HG03575 (cell line): ENCODE data around the gene ITPRID1.
"Not testable (repeated sequence)": the region's sequence is repeated elsewhere in the genome, so short reads cannot be mapped to it uniquely, and the experiment has no call there.

ENCODE experiments used
- ATAC-seq: cut with Tn5 transposase; IDR thresholded peaks from one replicate; pipeline ENCODE4 v1.9.1; 2021; ENCODE audit not compliant: unreplicated experiment, insufficient number of reproducible peaks, low FRiP score; ENCODE audit errors: extremely low read depth

The ITPRID1 gene

GRCh38 chr7:31513790-31514189, at the start of gene ITPRID1:
TSS of gene ITPRID1 (plus strand) at chr7:31514090. CDS start at chr7:31553025, 38,935 bp downstream.
- ATAC-seq: no peak

GRCh38 chr7:31464601-31465000, 49.3 kb upstream of the ITPRID1 start:
- ATAC-seq: no peak

DNA sequence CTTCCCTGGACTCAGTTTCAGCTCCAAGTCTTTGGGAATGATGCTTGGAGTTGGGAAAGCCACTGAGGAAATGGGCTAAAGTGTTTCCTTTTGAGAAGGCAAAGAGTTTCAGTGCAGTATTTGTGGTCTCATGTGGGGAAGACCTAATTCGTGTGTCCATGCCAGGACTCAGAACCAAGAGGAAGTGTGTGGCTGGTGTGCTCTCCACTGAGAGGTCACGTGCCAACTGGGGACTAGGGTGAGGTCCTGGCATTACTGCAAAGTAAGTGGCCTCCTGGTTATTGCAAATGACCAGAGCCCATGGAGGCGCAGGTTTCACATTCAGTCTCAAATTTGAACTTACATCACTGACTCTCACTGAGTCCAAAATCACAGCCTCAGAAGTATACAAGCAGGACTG, 48.6 kb upstream of the ITPRID1 start:
- no peak for ATAC-seq

DNA sequence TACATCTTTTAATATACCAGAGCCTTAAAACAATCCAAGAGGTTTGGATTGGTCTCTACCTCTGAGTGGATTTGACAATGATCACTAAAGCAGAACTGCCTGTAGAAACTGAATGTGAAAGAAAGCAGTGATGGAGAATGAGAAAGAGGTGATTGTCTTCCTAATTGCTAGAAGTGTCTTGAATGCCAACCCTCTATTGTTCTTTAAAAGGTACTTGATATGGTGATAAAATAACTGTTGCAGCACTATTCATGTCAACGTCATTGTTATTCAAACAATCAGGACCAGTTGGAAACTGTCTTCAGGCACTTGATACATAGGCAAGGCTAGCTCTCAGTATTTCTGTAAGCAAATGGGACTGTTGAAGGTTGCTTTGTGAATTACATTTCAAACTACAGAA, 47.9 kb upstream of the ITPRID1 start:
- ATAC-seq: peak; percentile 61

- not testable (repeated sequence) for ATAC-seq
These were observed 43.0 kb upstream of the ITPRID1 start for GRCh38 chr7:31470883-31471282.

GRCh38 chr7:31475368-31475767, 38.5 kb upstream of the ITPRID1 start:
- no peak for ATAC-seq

- ATAC-seq: no peak
These were observed 37.7 kb upstream of the ITPRID1 start for GRCh38 chr7:31476073-31476745.

- no peak for ATAC-seq
These were observed 36.8 kb upstream of the ITPRID1 start for GRCh38 chr7:31476941-31477677.

DNA sequence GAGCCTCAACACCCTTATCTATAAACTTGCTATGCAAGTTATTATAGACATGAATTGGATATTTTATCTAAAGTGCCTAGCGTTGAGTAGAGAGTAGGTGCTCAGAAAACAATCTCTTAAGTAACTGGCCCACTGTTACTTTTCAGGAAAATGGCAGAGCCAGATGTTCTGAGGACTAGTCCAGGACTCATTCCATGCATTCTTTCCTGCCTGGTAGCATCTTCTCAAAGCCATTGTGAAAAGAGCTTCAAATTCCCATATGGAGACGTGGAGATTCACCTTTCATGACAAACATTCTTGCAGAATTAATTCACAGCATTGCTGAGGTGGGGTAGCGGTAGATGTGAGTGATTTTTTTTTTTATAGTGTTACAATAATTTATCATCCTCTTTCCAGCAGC, 35.9 kb upstream of the ITPRID1 start:
- no peak for ATAC-seq

DNA sequence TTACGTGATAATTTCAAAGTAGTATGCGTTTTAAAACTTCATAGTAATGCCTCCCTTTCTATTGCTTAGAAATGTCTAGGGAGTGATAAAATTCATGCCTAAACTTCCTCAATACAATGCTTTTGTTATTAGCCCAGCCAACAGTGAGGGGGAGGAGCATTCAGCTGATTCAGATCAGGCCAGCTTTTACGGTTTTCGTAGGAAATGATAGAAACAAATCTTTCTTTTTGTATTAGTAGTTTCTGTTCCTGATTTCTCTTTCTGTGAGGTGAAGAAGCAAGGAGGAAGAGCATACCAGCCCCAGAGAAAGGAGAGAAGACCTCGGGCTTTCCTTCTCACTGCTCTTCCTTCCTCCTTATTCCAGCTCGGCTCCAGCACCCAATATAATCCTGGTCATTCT, 35.2 kb upstream of the ITPRID1 start:
- ATAC-seq: peak; percentile 96

- no peak for ATAC-seq
These were observed 26.8 kb upstream of the ITPRID1 start for GRCh38 chr7:31487071-31487470.

GRCh38 chr7:31487476-31487875, 26.4 kb upstream of the ITPRID1 start:
- no peak for ATAC-seq

DNA sequence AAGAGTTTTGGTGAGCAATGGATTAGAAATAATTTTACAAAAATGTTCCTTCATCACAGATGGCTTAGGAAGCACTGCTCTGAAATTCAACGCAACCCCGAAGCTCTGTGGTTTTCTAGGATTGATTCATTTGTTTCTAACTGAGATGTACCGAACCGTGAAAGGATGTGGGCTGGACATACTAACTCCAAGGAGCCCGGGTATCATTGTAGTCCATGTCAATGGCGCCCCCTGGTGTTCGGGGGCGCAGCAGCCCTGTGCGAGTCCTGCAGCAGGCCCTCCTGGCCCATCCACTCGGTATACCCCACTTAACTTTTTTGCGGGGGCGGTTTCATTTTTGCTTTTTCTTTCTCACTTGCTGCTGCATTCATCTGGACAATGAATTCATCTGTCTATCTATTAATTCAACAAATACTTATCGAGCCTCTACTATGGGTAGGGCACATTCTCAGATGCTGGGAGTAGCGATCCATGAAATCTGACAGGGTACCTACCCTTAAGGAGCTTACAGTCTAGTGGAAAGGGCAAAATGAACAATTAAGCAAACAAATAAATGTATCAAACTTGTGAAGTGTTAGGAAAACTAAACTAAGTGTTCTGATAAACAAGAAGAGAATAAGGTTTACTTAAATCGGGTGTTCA, 25.2 kb upstream of the ITPRID1 start:
- ATAC-seq: peak; percentile 76

GRCh38 chr7:31490796-31491314, 23.0 kb upstream of the ITPRID1 start:
- ATAC-seq: no peak

GRCh38 chr7:31492086-31492485, 21.8 kb upstream of the ITPRID1 start:
- no peak for ATAC-seq

- no peak for ATAC-seq
These were observed 20.1 kb upstream of the ITPRID1 start for GRCh38 chr7:31493714-31494181.

GRCh38 chr7:31494421-31494820, 19.5 kb upstream of the ITPRID1 start:
- ATAC-seq: no peak

DNA sequence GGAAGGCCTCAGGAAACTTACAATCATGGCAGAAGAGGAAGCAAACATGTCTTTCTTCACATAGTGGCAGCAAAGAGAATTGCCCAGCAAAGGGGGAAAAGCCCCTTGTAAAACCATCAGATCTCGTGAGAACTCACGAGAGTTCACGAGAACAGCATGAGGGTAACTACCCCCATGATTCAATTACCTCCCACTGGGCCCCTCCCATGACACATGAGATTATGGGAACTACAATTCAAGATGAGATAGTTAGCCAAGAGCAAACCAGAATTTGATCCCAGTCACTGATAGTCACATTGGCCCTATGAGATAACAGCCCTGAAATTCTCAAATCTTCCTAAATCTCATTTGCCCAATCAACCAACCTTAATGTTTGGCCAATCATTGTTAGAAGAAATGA, 18.2 kb upstream of the ITPRID1 start:
- ATAC-seq: no peak

DNA sequence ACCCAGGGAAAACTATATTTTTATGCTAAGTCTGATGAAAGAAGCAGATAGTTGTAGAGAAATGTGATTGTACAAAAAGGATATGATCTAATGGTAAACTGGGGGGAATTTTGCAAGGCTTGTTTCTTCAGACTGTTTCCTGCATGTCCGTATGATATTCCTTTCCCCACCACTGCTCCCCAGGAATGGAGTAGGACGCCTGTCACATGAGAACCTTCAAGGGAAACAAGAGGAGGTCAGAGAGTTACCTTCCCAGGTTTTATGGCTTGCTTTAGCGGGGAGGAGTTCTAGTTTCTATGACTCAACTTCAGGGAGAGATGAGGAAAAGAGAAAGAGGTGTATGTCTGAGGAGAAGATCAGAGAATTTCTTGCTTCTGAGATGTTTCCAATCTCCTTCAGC, 16.4 kb upstream of the ITPRID1 start:
- no peak for ATAC-seq

DNA sequence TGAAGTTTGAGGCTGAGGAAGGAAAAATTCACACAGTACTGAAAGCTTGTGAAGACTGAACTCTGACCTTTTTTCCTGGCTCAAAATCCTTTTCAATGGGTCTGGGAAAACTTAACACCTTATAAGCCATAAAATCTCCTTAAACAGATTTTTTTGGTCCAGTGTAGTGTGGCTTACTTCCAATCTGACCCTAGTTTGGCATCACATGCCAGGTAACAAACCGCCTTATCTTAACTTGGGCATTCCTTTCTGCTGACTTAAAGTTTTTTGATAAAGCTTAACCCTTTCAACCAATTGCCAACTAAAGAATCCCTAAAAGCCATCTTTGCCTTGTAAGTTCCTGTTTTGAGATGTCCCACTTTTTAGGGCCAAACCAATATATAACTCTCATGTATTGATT, 13.2 kb upstream of the ITPRID1 start:
- no peak for ATAC-seq
